GM21526 (cell line): Measurements from ENCODE around the gene LAMTOR4.

Experiments
- ATAC-seq: cut with Tn5 transposase; IDR thresholded peaks from one replicate; pipeline ENCODE4 v1.9.1; 2021; ENCODE audit warnings: moderate library complexity; ENCODE audit not compliant: unreplicated experiment, low FRiP score

LAMTOR4 gene

DNA sequence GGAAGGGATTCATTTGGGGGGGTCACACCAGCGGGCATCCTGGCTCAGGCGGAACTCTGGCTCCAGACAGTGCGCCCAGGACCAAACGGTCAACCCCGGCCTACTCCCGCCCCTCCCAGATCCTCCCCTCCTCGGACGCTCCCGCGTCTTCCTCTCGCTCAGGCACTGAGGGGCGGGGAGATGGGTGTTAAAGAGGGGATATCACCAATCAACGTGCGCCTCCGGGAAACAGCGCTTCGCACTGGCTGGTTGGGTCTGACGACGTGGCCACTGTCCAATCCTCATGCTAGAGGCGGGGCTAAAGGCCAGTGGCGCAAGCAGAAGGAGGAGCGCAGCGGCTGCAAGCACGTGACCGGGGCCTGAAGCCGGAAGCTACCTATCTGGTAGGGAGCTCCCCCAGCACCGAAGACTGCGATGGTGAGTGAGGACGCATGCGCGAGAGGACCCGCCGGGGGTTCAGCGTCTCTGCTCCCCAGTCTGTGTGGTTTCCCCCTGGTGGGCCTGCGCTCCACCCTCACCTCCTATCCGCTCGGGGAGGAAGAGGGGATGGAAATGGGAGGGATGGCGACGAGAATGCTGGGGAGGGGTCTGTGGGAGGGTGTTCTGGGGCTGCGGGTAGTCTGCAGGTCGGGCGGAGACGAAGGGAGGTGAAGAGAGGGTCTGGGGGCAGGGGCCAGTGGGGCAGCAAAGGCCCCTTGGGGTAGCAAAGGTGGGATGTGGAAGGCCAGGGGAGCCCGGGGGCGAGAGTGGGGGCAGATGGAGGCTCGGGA lies at the start of gene LAMTOR4:
TSS of gene LAMTOR4 (plus strand) at position 360 of the 770 bp plus-strand sequence. CDS start at position 415, 55 bp downstream.
- ATAC-seq = peak; percentile 96

DNA sequence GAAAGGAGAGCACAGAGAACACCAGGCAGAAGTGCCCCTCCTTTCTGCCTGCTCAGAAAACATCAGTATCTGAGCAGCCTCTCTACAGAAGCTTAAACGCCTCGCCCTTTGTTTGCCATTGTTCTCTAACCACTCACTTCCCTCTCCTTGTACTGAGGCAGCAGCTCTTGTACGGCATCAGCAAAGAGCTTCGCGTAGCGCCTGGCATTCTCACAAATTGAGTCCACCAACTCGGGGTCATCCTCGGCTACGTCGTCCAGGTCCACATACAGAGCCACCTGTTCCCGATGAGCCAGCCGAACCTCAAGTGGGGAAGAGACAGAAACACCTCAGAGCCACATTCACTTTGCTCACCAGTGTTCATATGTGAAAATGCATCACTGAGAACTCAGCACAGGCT lies 49.3 kb upstream of the LAMTOR4 start:
- no peak for ATAC-seq

DNA sequence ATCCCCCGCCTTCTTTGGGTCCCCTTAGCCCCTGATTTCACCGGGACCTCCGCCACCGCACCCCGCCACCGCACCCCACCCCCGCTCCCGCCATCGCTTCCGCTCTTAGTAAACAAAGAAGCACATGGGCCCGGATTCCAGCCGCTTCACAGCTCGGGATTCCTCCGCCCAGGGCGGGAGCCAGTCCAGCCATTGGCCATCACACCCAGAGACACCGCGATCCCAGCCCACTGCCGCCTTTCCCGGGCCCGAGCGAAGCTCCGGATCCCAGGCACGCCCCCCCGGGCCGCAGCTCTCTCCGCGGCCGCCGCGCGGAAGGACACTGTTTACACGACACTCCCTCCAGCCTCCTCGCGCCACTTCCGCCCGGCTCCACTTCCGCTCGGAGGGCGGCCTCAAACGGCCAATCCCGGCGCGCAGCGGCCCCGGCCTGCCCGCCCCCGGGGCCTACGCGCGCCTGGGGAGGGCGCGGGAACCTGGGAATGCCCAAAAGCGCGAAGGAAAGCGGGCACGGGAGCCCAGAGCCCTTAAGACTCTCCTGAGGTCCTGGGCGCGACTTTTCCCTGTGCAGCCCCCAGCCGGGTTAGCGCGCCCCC lies 48.2 kb upstream of the LAMTOR4 start:
- peak; percentile 57 for ATAC-seq

DNA sequence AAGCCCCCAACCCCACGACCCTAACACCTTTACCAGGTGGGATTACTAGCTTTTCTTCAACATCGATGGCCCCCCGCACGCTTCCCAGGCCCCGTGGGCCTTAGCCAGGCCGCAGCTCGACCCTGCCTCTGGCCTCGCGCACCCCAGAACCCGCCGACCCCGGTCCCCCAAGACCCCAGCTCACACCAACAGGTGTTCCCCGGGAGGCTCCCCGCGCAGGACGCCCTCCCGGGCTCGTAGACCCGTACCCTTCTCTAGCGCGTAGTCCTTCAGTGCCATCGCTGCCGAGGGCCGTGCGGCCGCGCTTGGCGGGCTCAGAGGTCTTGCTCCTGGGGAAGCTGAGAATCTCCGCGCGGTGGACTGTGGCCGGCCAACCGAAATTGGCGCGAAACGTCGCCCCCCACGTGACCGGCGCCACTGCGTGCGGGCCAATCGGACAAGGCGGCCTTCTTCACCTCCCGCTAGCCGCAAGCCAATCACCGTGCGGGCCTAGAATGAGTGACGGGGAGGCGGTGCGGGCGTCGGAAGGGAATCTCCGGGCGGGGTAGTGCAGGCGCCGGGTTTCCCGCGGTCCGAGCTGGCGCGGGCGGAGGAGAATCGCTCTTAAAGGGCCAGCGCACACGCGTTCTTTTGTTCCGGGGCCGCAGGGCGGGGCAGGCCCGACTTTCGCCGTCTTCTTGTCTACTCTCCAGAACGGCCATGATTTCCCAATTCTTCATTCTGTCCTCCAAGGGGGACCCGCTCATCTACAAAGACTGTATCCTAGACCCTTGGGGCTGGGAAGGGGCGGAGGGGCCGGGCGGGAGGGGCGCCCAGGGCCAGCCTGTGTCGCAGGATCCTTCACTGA lies 47.5 kb upstream of the LAMTOR4 start, which contains the start of the genes AP4M1 and MCM7:
TSS of gene AP4M1 (plus strand) at position 628 of the 847 bp plus-strand sequence. CDS start at position 700, 72 bp downstream.
TSS of gene MCM7 (minus strand) at position 382 of the 847 bp plus-strand sequence. CDS start at position 279, 103 bp downstream.
- peak; percentile 81 for ATAC-seq

DNA sequence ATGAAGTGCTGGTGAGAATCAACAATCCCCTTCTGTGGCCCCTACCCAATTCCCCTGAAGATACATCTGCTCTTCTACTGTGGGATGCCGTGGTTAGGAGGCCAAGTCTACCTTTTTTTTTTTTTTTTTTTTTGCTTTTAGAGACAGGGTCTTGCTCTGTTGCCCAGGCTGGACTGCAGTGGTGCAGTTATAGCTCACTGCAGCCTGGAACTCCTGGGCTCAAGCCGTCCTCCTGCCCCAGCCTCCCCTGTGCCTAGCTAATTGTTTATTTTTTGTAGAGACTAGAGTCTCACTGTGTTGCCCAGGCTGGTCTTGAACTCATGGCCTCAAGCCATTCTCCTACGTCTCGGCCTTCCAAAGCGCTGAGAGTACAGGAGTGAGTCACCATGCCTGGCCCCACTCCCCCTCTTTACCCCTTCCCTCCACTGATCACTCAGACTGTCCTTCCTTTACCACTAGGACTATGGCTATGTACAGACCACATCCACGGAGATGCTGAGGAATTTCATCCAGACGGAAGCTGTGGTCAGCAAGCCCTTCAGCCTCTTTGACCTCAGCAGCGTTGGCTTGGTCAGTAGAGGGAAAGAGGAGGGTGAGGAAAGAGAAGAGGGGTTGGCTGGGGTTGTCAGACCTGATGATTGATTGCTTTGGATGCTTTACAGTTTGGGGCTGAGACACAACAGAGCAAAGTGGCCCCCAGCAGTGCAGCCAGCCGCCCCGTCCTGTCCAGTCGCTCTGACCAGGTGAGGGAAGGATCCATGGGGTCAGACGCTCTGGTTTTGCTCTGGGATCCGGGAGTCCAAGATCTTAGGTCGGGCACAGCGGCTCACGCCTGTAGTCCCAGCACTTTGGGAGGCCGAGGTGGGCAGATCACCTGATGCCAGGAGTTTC lies 45.5 kb upstream of the LAMTOR4 start:
- no peak for ATAC-seq

DNA sequence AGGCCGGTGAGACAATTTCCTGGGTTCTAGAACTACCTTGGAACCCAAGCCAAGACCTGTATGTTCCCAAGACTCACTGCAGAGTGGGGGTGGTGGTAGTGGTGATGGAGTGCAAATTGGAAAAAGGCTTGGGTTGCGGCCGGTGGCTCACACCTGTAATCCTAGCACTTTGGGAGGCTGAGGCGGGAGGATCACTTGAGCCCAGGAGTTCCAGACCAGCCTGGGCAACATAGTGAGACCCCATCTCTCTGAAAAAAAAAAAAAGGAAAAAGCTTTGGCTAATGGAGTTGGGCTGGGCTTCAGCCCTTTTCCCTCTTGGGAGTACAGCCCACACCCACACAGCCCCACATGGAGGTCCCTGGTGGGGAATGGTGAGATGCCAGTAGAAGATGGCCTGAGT lies 43.2 kb upstream of the LAMTOR4 start:
- ATAC-seq = no peak

DNA sequence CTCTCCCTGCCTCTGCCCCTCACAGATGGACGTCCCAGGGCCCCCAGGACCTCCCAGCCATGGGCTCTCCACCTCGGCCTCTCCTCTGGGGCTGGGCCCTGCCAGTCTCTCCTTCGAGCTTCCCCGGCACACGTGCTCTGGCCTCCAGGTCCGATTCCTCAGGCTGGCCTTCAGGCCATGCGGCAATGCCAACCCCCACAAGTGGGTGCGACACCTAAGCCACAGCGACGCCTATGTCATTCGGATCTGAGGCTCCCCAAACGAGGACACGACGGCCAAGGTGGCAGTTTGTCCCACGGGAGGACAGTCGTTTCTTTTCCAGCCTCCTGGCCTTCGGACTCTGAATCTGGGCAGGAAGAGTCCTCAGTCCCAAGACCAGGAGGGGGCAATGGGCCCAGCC lies 42.1 kb upstream of the LAMTOR4 start:
- no peak for ATAC-seq

DNA sequence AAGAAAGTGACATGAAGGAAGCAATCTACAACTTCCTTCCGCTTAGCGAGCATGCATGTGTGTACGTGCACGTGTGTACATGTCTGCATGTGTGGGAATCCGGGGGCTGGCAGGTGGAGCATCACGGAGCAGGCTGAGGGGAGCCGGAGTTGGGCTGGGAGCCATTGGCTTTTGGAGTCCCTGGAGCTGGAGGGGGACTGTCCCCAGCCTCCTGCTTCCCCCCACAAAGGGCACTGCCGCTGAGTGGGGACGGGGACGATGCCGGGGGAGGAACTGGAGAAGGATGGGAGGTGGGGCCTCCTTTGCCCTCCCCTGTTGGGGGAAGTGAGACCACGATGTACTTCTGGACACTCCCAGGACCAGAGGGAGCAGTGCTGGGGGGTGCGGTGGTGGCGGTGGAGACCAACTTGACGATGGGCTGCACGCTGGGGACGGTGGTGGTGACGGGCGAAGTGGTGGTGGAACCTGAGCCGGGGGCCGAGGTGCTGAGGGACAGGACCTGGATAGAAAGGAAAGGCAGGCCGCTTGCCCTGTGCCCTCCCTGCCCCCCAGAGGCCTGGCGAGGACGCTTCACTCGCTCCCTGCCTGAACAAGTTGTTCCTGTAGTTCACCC lies 41.5 kb upstream of the LAMTOR4 start:
- ATAC-seq = no peak

DNA sequence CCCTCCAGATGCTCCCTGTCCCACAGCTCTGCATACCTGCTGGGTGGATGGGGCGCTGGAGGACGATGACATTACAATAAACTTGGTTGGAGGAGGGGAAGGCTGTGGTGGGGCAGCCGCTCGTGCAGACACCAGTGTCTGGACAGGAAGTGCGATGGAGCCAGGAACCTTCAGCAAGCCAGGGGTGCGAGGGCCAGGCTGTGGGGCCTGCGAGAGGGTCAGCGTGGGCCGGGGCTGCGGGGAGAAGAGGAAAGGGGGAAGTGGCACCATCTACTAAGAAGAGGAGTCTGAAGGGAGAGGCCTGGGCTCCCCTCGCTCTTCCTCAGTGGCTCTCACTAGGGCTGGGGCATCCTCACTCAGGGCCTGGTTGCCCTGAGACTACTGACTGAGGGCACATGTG lies 40.8 kb upstream of the LAMTOR4 start:
- ATAC-seq = no peak

DNA sequence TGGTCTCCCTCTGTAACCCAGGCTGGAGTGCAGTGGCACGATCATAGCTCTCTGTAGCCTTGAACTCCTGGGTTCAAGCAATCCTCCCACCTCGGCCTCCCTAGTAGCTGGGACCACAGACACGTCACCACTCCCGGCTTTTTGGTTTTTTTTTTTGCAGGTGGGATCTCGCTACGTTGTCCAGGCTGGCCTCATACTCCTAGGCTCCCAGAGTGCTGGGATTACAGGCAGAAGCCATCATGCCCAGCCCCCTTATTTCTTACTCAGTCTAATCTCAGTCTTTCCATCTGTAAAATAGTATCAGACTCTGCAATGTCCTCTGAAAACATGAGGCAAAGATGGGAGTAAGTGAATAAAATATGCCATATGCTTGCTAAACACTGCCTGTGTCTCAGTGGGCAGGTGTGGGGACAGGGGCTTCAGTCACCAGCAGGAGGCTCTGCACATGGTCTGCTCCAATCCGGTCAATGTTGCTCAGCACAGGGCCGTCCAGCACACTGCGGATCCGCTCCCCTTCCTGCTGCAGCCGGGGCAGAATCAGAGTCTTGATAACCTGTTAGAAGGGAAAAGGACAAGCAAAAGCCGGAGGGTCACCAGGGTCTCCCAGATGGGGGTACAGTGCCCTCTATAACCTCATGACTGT lies 39.1 kb upstream of the LAMTOR4 start:
- ATAC-seq = no peak

DNA sequence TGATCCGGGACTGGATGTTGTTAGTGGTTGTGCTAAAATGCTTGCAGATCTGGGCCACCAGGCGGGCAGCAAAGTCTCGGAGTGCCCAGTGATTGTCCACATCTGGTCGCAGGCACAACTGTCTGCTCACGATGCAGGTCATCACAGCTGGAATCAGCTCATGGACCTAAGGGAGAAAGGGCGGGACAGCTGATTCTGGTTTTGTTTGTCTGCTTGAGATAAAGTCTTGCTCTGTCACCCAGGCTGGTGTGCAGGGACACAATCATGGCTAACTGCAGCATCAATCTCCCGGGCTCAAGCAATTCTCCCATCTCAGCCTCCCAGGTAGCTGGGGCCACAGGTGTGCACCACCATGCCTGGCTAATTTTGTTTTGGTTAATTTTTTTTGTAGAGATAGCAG lies 37.6 kb upstream of the LAMTOR4 start:
- ATAC-seq = no peak

DNA sequence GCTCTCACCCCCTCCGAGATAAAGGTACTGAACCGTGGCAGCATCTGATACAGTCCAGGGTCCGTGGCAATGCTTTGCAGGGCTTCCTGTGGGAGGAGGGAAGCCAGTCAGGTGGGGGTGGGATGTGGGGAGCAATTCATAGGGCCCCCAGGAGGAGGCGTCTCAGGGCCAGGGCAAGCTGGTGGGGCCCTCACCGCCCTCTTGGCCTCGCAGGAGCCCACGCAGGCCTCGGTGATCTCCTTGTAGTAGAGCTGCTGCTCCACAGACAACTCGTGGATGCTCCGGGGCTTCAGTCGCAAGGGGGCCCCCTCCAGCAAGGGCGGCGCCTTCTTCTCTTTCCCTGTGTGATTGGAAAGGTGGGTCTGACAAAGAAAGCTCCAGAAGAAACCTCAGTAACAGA lies 36.8 kb upstream of the LAMTOR4 start:
- ATAC-seq = no peak

DNA sequence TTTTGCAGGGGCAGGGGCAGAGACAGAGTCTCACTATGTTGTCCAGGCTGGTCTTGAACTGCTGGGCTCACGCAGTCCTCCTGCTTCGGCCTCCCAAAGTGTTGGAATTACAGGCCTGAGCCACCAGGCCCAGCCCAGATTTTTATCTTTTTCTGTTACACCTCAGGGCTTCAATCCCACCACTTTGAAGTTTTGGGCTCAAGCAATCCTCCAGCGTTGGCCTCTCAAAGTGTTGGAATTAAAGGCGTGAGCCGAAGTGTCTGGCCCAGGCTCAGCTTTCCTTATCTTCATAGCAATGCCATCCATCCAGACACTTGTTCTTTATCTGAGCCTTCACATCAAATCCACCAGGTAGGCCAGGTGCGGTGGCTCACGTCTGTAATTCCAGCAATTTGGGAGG lies 33.7 kb upstream of the LAMTOR4 start:
- no peak for ATAC-seq

DNA sequence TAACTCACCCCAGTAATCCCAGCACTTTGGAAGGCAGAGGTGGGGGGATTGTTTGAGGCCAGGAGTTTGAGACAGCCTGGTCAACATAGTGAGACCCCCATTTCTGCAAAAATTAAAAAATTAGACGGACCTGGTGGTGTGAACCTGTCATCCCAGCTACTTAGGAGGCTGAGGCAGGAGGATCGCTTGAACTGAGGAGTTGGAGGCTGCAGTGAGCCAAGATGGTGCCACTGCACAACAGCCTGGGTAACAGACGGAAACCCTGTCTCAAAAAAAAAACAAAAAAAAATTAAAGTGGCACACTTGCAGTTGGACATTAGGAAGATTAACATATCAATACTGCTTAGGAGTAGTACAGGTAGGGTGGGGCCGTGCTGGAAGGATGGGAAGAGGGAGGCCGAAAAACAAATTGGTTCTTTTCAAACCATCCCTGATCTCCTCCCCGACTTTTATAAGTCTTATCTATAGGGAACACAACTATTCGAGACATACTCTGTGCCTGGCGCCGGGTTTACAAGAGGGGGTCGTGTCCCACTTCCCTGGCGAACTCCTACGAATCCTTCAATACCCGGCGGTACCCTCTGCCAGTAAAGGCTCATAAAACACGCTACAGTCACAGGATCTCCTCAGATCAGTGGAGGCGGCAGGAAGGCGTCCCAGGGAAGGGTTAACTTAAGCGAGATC lies 30.2 kb upstream of the LAMTOR4 start:
- no peak for ATAC-seq

DNA sequence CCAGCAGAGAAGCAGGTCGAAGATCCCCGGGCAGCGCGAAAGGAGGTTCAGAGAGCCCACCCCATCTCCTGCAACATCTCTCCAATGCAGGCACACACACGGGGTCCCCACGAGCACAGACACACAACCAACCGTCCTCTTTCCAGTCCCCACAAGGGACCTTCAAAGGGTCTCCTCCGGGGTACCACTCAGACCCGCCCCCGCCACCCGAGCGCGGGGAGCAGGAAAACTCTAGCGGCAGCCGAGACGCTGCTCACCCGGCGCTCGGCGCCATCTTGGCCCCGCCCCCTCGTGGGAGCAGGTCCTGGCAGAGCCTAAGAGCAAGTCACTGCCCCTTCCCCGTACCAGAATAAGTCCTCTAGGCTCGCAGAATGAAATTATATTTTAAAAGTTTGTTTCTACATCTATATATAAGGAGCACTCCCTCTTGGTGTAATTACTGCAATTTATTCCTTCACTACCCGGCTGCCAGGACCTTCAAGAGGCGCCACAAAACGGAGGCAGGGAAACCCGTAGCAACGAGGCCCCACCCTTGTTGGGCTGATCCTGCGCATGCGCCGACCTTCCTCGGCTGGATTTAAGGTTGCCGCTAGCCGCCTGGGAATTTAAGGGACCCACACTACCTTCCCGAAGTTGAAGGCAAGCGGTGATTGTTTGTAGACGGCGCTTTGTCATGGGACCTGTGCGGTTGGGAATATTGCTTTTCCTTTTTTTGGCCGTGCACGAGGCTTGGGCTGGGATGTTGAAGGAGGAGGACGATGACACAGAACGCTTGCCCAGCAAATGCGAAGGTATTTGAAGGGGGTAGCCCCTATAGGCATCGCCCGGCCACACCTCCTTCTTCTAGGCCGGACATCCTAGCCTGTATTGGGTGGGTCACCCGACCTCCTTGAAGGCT lies 29.4 kb upstream of the LAMTOR4 start, which contains the start of the genes CNPY4 and TAF6:
TSS of gene CNPY4 (plus strand) at position 563 of the 898 bp plus-strand sequence. CDS start at position 674, 111 bp downstream.
TSS of gene TAF6 (minus strand) at position 287 of the 898 bp plus-strand sequence. CDS start 5,149 bp downstream, outside the sequence.
- ATAC-seq = peak; percentile 69

DNA sequence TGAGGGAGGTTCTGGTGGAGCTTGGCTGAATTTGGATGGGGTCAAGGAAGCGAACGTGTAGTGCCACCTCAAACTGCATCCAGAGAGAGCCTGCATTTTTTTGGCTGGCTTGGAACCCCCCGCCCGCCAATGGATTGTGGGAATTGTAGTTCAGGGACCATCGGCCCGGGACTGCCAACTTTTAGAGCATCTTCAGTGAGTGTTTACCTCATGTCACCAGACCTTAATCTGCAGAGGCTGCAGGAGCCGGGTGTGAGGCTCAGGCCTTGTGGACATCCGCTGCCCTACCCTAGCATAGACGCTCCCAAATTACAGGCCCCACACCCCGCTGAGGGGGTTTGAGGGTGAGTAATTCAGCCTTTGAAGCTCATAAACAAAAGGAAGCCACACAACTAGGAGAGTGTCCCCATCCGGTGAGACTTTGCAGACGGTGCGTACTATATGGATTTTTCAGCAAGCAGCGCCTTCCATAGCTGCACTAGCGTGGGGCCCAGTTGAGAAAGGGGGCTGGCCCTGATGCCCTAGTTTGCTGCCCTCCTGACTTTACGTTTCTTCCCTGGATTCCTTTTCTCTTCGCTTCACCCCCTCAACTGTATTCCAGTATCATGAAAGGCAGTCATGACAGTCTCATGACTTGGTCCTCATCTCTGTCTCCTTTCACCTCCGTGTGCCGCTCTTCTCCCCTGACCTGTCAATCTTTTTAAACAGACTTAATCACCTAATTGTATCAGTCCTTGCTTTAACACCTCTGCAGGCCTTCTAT lies 28.6 kb upstream of the LAMTOR4 start:
- peak; percentile 19 for ATAC-seq

DNA sequence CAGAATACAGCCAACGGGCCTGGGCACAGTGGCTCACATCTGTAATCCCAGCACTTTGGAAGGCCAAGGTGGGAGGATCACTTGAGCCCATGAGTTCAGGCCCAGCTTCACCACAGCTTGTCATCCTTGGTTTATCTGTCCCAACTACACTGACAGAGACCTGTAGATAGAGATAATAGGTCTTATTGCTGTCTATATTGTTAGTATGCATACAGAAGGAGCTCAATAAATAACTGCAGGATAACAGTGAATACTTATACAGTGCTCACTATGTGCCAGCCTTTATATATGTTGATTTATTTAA lies 28.0 kb upstream of the LAMTOR4 start:
- ATAC-seq = no peak
